Raji (cell line): Measurements from ENCODE around the gene NUDT14.

Source experiments
- POLR2A ChIP-seq: IDR thresholded peaks from 2 replicates; pipeline ENCODE4 v1.6.1; 2011; ENCODE audit warnings: low read depth, low read length, control low read depth; ENCODE audit not compliant: insufficient read depth

Gene NUDT14

DNA sequence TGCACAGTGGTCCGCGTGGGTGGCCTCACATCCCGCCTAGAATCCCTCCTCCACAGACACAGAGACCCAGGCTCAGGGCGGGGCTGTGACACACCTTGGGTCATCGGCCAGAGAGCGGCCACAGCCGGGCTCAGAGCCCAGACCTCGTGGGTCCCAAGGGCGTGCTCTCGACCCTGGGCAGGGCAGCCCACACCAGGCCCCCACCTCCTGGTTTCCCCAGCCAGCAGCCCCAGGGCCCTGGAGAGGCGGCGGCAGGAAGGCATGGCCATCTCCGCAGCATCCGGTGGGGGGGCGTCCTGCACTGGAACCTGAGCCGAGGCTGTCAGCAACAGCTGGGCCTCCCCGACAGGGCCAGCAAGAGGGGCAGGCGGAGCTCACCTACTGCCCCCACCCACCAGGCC, 27.8 kb downstream of the NUDT14 start:
- no peak for TF ChIP-seq POLR2A

DNA sequence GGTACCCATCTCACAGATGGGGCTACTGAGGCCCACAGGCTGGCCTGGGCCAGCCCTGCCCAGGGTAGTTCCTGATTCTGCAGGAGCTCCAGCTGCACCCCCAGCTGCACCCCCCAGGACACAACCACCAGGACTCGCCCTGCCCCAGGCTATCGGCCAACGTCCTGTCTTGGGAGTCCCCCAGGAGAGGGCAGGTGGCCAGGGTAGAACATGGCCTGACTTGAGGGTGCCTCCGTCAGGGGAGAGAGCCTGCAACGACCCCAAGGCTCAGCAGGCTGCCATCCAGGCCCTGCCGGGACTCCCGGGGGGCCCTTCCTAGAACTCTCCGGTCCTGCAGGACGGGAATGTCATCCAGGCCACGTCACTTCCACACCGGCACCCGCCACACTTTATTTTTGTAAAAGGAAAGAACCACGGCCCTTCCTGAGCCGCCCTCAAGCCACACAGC, 28.3 kb downstream of the NUDT14 start:
- TF ChIP-seq POLR2A, result no peak

DNA sequence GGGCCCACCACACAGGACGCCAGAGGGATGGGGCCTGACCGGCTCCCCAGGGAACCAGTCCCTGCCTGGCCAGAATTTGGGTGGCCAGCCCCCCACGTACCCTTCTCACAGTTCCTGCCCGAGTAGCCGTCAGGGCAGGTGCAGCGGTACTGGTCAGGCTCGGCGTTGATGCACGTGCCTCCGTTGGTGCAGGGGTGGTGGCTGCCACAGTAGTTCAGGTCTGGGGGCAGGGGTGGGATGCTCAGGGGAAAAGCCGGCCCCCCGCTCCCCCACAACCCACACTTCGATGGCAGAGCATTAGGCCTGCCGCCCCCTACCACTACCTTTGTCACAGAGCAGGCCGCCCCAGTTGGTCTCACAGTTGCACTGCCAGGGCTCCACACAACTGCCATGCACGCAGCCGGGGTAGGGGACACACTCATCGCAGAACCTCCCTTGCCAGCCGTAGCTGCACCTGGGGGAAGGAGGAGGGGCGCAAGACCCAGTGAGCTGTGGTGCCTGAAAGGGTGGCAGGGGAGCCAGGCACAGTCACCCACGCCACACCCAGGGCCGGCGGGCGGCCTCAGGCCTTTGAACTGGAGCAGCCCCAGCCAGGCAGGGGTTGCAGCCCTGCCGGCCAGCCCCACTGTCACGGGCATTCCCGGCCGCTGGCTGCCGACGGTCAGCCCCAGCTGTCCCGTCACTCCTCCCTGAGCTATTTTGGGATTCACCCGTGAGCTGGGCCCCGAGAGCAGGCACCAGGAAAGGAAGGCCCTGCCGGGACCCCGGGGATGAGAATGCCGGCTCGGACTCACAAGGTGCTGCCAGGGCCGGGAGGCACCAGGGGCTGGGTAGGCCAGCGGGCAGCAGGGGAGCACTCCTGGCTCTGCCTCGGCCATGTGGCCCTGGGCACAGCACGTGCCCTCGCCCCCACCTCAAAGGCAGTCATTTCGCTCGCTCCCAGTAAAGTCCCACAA, 29.0 kb downstream of the NUDT14 start:
- TF ChIP-seq POLR2A, result no peak

DNA sequence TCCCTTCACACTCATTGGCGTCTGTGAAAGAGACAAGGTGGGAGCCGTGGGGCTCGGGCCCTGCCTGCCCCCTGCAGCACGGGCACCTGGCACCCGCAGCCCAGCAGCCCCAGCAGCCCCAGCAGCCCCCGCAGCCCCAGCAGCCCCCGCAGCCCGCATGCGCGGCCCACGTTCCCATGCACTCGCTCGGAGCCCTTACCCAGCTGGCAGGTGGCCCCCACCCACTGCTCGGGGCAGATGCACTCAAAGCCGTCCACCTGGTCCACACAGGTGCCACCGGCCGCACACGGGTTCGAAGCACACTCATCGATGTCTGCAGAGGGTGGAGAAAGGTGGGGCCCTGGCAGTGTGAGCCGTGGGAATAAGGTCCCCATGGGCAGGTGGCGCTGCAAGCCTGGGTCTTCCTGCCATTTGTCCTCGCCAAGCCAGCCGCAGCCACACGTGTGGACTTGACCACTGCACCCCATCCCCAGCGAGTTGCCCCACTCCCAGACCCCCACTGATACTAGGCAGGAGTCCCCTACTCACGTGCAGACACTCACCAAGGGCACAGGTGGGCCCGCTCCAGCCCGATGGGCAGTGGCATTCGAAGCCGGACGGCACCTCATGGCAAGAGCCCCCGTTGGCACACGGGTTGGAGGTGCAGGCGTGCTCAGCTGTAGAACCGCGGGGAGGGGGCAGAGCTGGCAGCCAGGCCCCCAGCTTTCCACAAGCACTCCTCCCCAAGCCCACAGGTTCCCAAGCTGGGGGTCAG, 29.9 kb downstream of the NUDT14 start:
- TF ChIP-seq POLR2A, result no peak

DNA sequence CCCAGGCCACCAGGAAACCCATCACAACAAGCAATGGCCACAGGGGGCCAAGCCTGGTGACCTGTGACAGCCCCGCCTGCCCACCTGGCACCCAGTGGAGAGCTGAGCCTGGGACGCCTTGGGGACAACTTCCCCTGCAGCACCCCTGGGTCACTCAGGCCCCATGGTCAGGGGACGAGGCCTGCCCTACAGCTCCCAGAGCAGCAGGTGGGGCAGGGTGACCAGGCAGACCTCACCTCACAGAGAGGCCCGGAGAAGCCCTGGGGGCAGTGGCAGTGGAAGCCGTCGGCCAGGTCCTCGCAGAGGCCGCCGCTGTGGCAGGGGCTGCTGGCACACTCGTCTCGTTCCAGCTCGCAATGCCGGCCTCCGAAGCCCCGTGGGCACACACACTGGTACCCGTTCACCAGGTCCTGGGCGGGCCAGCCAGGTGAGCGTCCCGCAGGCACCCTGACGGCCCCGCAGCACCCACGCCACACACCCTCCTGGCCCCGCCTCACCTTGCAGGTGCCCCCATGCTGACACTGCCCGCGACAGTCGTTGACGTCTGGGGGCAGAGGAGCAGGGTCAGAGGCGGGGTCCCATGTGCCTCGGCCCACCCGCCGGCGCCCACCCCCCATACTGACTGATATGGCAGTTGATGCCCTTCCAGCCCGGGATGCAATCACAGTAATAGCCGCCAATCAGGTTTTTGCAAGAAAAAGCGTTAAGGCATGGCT, 30.6 kb downstream of the NUDT14 start:
- no peak for TF ChIP-seq POLR2A

DNA sequence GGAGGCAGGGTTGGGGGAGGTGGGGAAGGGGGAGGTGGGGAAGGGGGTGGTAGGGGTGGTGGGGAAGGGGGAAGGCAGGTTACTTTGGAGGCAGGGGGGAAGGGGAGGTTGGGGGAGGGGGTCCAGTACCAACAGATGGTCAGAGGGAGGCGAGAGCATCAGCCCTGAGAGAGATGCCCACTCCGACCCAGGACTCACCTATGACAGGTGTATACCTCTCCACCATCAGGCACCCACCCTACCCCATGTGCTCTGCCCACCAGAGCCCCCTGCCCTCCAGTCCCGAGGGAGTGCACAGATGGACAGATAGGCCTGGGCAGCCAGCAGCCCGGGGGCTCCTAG, 31.1 kb downstream of the NUDT14 start:
- TF ChIP-seq POLR2A, result no peak

DNA sequence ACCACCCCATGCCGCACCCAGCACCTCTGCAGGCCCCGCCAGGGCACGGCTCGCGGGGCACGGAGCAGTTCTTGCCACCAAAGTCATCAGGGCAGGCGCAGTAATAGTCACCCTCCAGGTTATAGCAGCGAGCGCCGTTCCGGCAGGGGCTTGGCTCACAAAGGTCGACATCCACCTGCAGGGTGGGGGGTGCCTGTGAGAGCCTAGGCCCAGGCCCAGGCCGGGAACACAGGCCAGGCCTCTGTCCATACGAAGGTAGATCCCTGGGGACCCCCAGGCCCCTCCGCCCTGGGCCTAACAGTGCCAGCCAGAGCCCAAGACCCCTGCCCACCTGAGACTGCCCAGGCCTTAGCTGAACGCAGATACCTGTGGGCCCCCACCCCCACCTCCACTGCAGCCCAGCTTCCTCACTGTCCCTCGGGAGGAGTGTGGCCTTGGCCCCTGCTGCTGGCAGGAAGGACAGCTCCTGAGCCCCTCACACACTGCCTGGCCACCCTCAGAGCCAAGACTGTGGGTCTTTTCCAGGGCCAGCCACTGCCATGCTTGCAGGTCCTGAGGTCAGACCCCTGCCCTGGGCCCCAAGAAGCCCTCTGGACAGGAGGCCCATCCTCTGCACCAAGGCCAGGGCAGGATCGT, 31.8 kb downstream of the NUDT14 start:
- no peak for TF ChIP-seq POLR2A

DNA sequence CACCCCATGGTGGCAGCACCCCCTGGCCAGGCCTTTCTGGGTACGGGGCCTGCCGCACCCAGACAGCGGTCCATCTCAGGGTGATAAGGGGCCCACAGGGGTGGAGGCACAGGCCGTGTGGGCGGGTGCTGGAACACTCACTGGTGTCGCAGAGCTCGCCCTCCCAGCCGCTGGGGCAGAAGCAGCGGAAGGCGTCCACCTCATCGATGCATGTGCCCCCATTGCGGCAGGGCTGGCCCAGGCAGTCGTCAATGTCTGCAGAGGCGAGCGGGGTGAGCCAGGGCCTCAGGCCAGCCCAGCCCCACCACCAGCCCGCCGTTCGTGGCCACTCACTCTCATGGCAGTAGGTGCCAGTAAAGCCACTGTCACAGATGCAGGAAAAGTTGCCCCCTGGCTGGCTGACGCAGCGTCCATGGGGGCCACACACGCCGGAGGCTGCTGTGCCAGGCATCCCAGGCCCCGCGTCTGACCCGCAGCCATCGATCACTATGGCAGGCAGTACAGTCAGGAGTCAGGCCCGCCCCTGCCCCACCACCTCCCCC, 32.4 kb downstream of the NUDT14 start:
- no peak for TF ChIP-seq POLR2A

DNA sequence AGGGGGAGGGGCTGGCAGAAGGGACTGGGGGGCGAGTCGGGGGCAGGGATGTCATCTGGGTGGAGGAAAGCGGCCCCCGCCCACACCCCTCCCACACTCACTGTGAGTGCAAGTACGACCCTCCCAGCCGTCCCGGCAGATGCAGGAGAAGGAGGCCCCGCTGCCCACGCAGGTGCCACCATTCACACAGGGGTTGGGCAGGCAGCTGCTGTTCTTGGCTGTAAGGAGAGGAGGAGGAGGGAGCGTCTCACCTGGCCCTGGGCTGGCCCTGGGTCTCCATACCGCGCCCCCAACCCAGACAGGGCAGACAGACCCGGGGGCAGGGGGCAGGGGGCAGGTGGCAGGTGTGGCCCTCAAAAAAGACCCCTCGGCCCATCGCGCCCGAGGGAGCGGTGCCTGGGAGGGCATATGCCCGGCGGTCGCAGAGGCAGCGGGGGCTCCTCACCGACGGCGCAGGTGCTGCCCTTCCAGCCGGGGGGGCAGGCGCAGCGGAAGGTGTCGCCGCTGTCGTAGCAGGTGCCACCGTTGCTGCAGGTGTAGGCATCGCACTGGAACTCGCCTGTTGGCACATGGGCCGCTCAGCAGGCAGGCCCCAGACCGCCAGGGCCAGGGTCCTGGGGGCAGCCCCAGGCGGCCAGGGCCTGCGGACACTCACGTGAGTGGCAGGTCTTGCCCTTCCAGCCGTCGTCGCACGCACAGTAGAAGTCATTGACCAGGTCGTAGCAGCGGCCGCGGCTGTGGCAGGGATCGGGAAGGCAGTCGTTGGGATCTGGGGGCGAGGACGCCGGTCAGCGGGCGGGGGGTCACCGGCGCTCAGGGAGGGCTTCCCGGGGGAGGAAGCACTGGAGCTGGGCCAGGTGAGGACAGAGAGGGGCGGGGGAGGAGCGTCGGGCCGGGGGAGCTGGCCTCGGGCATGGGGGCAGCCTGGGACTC, 33.2 kb downstream of the NUDT14 start:
- no peak for TF ChIP-seq POLR2A

DNA sequence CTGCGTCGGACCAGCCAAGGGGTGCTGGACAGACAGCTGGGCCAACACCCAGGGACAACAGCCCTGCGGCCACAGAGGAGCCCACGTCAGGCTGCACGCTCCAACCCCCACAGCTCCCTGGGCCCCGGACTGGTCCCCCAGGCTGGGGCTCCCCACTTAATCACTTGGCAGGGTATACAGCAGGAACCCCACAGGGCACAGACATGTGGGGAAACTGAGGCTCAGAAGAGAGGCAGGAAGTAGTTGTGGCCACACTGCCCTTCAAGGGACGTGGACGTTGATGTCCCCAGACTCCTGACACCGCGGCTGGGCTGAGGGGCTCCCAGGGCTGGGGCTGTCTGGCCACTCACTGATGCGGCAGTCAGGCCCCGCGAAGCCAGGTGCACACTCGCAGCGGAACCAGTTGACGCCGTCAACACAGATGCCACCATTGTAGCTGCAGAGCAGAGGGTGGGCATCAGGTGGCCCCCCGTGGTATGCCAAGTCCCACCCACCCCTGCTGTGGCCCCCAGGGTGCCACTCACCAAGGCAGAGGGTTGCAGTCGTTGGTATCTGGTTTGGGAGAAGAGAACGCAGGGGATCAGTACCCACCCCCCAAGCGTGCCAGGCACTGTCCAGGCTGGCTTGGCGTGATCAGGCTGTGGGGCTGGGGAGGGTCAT, 34.0 kb downstream of the NUDT14 start:
- no peak for TF ChIP-seq POLR2A

DNA sequence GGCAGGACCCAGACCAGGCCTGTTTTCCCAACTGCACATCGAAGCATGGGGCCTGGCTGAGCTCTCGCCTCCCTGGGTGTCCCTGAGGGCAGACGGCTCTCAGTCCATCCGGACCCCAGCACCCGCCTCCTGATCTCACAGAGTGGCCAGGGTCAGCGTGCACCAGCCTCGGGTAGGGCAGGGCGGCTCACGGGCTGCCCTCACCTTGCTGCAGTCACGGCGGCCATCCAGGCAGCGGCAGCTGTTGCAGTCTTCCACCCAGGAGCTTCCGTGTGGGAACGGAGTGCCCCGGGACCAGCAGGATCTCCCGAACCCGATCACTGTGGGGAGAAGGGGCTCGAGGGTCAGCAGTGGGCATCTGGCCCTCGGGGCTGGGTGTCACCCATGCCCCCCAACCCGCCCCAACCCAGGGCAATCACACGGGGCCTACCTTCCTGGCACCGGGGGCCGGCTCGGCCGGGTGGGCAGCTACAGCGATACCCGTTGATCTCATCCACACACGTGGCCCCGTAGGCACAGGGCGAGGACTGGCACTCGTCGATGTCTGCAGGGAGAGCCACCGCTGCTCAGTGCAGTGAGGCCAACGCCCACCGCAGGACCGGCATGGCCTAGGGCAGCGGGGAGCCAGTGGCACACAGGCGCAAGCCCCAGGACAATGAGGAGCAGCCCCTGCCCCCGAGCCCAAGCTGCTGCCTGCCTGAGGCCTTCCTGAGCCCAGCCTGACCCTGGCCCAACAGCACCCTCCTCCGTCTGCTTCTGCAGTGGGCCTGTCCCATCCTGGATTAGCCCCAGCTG, 34.7 kb downstream of the NUDT14 start:
- TF ChIP-seq POLR2A, result no peak

DNA sequence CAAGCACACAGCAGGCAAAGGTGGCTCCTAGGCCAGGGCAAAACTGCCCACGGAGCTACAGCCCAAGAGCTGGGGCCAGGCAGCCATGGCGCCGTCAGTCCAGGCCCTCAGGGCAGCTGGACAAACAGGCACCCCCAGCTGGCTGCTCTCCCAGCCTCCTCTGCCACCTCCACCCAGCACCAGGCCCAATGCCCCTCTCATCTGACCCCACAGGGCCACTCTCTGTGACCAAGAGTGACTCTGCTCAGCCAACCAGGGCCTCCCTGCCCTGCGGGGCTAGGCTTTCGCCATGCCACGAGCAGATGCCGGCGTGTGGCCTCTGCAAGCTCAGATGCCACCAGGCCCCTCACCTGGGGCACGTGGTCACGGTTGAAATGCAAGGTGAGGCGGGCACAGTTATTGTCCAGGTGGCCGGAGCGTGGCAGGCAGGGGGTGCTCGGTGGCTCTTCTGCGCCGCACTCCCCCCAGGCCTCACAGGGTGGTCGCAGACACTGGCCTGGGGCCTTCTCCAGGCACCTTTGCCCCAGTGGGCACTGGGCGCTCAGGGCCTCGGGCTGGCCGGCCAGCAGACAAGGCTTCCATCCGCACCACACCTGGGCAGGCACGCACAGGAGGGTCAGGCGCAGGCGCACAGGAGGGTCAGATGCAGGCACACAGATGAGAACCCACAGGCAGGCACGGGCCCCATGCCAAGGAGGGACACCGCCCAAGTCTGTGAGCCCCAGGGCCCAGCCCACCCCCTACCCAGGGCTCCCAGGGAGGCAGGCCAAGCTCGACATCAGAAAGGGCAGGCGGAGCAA, 35.5 kb downstream of the NUDT14 start:
- no peak for TF ChIP-seq POLR2A
